HG03442 (cell line): Measurements from ENCODE around the gene BCL2L14.
"Not testable (repeated sequence)": the region's sequence is repeated elsewhere in the genome, so short reads cannot be mapped to it uniquely, and the experiment has no call there.

Source experiments
- ATAC-seq: cut with Tn5 transposase; IDR thresholded peaks from one replicate; pipeline ENCODE4 v1.9.1; 2021; ENCODE audit warnings: mild to moderate bottlenecking, moderate library complexity; ENCODE audit not compliant: unreplicated experiment

Gene BCL2L14

GRCh38 chr12:12099102-12099501, 28.4 kb downstream of the BCL2L14 start:
- no peak for ATAC-seq

- ATAC-seq: no peak
These were observed 36.9 kb downstream of the BCL2L14 start for GRCh38 chr12:12107678-12108077.

- ATAC-seq: no peak
These were observed 37.8 kb downstream of the BCL2L14 start for GRCh38 chr12:12108441-12109058.

- not testable (repeated sequence) for ATAC-seq
These were observed 40.3 kb downstream of the BCL2L14 start for GRCh38 chr12:12110923-12111555.

- no peak for ATAC-seq
These were observed 44.8 kb downstream of the BCL2L14 start for GRCh38 chr12:12115514-12115913.

- no peak for ATAC-seq
These were observed 45.9 kb downstream of the BCL2L14 start for GRCh38 chr12:12116677-12117076.

- no peak for ATAC-seq
These were observed 50.3 kb downstream of the BCL2L14 start for GRCh38 chr12:12121061-12121460.

GRCh38 chr12:12123036-12123604, 52.4 kb downstream of the BCL2L14 start:
- ATAC-seq: no peak

GRCh38 chr12:12126551-12126950, 55.8 kb downstream of the BCL2L14 start:
- no peak for ATAC-seq

- ATAC-seq: no peak
These were observed 56.6 kb downstream of the BCL2L14 start for GRCh38 chr12:12127304-12127703.

GRCh38 chr12:12128670-12129069, 57.9 kb downstream of the BCL2L14 start:
- ATAC-seq: no peak

GRCh38 chr12:12133259-12133658, 62.5 kb downstream of the BCL2L14 start:
- no peak for ATAC-seq

GRCh38 chr12:12133785-12134184, 63.0 kb downstream of the BCL2L14 start:
- no peak for ATAC-seq

GRCh38 chr12:12138203-12139154, 67.7 kb downstream of the BCL2L14 start:
- ATAC-seq: no peak

- ATAC-seq: no peak
These were observed 70.3 kb downstream of the BCL2L14 start for GRCh38 chr12:12141000-12141399.

- ATAC-seq: not testable (repeated sequence)
These were observed 73.8 kb downstream of the BCL2L14 start for GRCh38 chr12:12144531-12144930.

- ATAC-seq: no peak
These were observed 76.4 kb downstream of the BCL2L14 start for GRCh38 chr12:12147111-12147510.
